Measurements from ENCODE around the gene CHRNE.

CHRNE gene

DNA sequence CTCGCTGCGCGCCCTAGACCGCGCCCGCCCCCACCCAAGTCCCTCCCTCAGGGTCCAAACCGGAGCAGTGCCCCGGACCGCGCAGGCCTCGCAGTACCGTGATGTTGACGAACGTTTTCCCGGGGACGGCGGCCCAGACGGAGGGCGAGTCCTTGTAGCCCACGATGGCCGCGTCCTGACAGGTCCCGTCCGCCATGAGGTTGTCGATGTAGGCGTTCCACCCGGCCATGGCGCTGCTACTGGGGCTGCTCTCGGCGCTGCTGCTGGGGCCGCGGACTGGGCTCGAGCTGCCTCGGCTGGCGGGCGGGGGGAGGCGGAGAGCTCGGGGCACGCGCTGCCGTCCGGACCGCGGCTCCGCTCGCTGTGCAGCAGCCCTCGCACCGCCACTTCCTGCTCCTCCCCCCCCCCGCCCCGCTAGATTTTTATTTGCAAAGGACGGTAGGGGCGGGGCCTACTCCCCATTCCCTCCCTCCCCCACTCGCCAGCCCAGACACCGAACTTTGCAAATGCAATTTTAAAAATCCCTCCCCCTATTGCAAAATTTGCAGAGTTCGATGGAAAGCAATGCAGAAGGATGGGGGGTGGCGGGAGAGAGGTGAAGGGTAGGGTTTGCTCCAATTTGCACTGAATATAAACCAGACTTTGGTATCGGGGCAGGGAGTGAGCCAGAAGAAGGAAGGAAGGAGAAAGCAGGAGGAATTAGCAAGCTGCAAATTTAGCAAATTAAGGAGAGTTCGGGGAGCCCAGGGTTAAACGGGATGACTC lies 45.5 kb upstream of the CHRNE start, which contains the start of gene PFN1:
PFN1 (minus strand) TSS at position 365 of the 765 bp plus-strand sequence; CDS start at position 229, 136 bp downstream.
- peak within 1 kb of the TSS; percentile 98 to 99 for H3K4me3 ChIP-seq (replicated peaks in 1 of 2; ENCODE audit: low read depth in 2 of 2, low read length in 2 of 2)
- no peak for TF ChIP-seq CTCF (IDR thresholded peaks at IDR 0.05; ENCODE audit: low read depth, low read length)
- DNase-seq (ENCODE audit: low read depth in 2 of 2) = peak; percentile 96

- DNase-seq (ENCODE audit: low read depth in 2 of 2) = peak; percentile 56 to 59
- H3K4me3 ChIP-seq (replicated peaks in 1 of 2; ENCODE audit: low read depth in 2 of 2, low read length in 2 of 2) = peak overlapping the region; percentile 98 to 99
- no peak for TF ChIP-seq CTCF (IDR thresholded peaks at IDR 0.05; ENCODE audit: low read depth, low read length)
Observed at GRCh38 chr17:4947411-4948165, 44.7 kb upstream of the CHRNE start.

DNA sequence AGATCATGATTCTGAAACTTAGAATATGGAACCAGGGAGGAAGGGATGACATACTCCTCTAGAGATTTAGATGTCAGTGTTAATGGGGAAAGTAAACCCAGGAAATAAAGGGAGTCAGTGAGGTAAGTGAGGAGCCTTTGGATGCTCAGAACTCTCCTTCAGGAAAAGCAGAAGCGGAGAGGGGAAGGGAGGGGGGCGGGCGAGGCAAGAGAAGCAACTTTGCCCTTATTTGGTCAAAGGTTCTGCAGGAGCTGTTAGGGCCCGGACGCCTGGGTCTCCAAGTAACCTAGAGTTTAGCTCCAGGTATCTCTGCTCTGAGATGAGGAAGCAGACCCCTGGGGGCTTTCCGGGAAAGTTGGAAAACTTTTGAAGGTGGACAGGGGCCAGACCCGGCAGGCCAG lies 44.1 kb upstream of the CHRNE start:
- TF ChIP-seq CTCF (IDR thresholded peaks at IDR 0.05; ENCODE audit: low read depth, low read length) = no peak
- peak overlapping the region; percentile 98 to 99 for H3K4me3 ChIP-seq (replicated peaks in 1 of 2; ENCODE audit: low read depth in 2 of 2, low read length in 2 of 2)
- no peak for DNase-seq (ENCODE audit: low read depth in 2 of 2)

DNA sequence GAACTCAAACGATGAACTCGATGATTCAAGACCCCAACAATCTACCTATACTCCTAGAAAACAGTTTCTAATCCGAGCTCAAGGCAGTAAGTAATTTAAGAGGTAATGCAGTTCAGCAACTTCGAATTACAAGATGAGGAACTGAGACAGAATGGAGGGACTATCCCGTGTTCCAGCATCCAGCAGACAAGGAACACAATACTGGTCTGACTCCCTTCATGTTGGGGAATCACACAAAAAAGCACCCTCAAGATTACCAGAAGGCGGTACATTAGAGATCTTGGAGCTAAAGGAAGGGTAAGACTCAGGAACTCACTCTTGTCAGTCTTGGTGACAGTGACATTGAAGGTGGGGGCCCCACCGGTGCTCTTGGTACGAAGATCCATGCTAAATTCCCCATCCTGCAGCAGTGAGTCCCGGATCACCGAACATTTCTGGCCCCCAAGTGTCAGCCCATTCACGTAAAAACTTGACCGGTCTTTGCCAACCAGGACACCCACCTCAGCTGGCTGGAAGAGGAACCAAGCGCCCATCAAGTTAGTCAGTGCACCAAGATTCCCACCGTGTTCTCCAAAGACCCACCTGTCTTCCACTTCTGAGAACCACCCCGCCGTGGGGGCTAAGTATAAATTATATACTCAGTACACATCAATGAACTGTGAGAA lies 43.5 kb upstream of the CHRNE start:
- TF ChIP-seq CTCF (IDR thresholded peaks at IDR 0.05; ENCODE audit: low read depth, low read length) = no peak
- no peak for DNase-seq (ENCODE audit: low read depth in 2 of 2)
- peak overlapping the region; percentile 98 to 99 for H3K4me3 ChIP-seq (replicated peaks in 1 of 2; ENCODE audit: low read depth in 2 of 2, low read length in 2 of 2)

- TF ChIP-seq CTCF (IDR thresholded peaks at IDR 0.05; ENCODE audit: low read depth, low read length) = no peak
- DNase-seq (ENCODE audit: low read depth in 2 of 2) = no peak
- peak overlapping the region; percentile 98 to 99 for H3K4me3 ChIP-seq (replicated peaks in 1 of 2; ENCODE audit: low read depth in 2 of 2, low read length in 2 of 2)
Observed at GRCh38 chr17:4945944-4946280, 43.0 kb upstream of the CHRNE start.

DNA sequence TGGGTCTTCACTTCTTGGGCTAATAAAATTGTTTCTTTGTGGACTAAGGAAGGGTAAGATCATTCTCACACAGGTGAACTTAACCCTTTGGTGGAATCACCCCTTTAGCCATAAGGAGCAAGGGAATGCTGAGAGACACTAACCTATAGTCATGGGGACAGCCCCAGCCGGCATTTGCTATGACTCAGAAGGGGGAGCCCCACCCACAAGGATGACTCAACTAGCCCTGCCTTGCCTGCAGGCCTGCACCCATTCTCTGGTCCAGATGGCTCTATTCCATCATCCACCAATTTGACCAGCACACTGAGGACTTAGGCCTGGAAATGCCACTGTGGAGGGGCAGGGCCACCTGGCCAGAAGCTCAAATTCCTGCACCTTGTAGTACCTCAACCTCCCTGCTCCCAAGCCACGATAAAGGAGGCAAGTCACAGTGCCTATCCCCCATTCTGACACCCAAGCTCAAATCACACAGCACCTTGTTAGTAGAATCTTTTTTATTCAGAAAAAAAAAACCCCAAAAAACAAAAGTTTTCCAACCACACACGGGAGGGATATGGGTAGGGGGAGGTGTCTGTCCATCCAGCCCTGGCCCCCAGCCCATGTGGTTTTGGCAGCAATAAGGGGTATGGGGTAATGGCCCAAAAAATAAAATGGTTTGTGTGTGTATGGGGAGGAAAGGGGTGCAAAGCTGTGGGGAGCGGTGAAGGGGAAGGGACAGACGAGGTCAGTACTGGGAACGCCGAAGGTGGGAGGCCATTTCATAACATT lies 42.5 kb upstream of the CHRNE start:
- peak; percentile 88 to 96 for DNase-seq (ENCODE audit: low read depth in 2 of 2)
- peak overlapping the region in 1 of 2 donors; percentile 98 for H3K4me3 ChIP-seq (replicated peaks in 1 of 2; ENCODE audit: low read depth in 2 of 2, low read length in 2 of 2)
- no peak for TF ChIP-seq CTCF (IDR thresholded peaks at IDR 0.05; ENCODE audit: low read depth, low read length)

Measured in cardiac fibroblast (primary cell).